Measurements from ENCODE around the gene P4HA3.

The P4HA3 gene

DNA sequence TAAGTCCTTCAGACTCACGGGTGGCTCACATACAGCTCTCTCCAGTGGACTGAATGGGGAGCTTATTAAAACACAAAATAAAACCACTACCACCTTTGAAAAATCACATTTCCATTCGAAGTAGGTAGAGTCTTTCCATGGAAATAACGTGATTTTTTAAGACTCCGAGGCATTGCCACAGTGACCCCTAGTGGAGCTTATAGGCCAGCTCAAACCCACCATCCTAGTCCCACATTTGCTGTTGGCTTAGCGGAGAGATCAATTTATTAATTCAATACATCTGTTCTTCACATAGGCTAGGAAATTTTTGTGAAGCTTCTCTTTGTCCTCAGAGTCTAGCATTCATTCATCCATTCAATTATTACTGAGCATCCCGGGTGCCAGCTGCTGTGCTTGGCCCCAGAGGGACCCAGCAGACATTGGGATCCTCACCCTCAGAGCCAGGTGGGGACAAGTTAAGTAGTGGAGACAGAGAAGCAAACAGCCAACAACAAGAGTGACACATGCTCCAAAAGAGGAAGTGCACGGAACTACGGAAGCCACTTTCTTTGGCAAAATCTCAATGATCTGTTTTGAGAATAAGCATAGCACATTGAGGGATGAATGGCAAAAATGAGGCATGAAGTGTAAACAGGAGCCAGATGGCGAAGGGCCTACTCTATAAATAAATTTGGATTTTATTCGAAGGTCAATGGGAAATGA lies 10.2 kb upstream of the P4HA3 start:
- Mint-ChIP-seq H3K4me1 (peaks cover 21% of the 10 kb centered on the region), H3K27ac (no peak overlapping the region), H3K27me3 (ENCODE audit: low read depth) (peaks cover 4% of the 10 kb centered on the region), H3K4me3 (no peak overlapping the region), H3K9me3 (peaks cover 12% of the 10 kb centered on the region), H3K36me3 (ENCODE audit: low read depth) (no peaks in the 10 kb centered on the region)
- TF ChIP-seq, protein P1, sequence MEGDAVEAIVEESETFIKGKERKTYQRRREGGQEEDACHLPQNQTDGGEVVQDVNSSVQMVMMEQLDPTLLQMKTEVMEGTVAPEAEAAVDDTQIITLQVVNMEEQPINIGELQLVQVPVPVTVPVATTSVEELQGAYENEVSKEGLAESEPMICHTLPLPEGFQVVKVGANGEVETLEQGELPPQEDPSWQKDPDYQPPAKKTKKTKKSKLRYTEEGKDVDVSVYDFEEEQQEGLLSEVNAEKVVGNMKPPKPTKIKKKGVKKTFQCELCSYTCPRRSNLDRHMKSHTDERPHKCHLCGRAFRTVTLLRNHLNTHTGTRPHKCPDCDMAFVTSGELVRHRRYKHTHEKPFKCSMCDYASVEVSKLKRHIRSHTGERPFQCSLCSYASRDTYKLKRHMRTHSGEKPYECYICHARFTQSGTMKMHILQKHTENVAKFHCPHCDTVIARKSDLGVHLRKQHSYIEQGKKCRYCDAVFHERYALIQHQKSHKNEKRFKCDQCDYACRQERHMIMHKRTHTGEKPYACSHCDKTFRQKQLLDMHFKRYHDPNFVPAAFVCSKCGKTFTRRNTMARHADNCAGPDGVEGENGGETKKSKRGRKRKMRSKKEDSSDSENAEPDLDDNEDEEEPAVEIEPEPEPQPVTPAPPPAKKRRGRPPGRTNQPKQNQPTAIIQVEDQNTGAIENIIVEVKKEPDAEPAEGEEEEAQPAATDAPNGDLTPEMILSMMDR (IDR thresholded peaks at IDR 0.05; ENCODE audit: unreplicated experiment in 3 of 3), result peak; percentile 30 to 43 (median 34)

- Mint-ChIP-seq H3K36me3 (ENCODE audit: low read depth) (no peaks in the 10 kb centered on the region), H3K9me3 (peaks cover 14% of the 10 kb centered on the region), H3K4me1 (peaks cover 10% of the 10 kb centered on the region), H3K27ac (no peak overlapping the region), H3K27me3 (ENCODE audit: low read depth) (peaks cover 4% of the 10 kb centered on the region), H3K4me3 (no peak overlapping the region)
- TF ChIP-seq, protein P1 (IDR thresholded peaks at IDR 0.05; ENCODE audit: unreplicated experiment in 3 of 3), result no peak
Measured at GRCh38 chr11:74320538-74320937, 9.1 kb upstream of the P4HA3 start.

- Mint-ChIP-seq H3K27me3 (ENCODE audit: low read depth) (peaks cover 4% of the 10 kb centered on the region), H3K4me1 (peaks cover 6% of the 10 kb centered on the region), H3K9me3 (peaks cover 17% of the 10 kb centered on the region), H3K4me3 (no peak overlapping the region), H3K36me3 (ENCODE audit: low read depth) (no peaks in the 10 kb centered on the region), H3K27ac (no peak overlapping the region)
- TF ChIP-seq, protein P1 (IDR thresholded peaks at IDR 0.05; ENCODE audit: unreplicated experiment in 3 of 3), result no peak
Measured at GRCh38 chr11:74319139-74319816, 7.8 kb upstream of the P4HA3 start.

DNA sequence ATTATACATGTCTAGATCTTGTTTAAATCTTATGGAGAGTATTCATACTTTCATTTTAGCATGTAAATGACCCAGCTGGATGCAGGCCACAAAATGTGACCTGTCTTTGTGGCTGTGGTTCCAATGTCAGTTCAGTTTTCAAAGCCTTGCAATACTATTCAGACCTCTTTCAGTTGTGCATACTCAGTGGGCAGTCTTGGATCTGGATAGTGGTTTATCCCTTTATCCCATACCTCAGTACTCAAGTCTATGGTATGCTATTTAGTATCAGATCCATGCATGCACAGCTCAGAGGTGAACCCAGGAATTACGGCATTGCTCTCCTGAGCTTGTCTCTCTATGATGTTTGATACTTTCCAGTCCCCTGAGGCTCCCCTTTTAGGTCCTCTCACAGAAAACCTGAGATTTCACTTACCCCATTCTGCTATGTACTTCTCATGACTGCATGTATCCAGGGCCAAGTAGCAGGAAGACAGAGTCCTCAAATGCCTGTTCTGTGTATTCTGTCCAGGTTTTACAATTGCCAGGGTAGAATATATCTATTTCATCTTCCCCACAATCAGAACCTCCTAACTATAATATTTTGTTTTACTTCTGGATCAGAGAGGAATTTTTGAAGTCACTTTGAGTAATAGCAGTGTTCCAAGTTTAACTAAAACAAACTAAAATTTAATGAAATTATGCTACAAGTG lies 6.9 kb upstream of the P4HA3 start:
- H3K4me1 Mint-ChIP-seq, result peaks cover 6% of the 10 kb centered on the region

DNA sequence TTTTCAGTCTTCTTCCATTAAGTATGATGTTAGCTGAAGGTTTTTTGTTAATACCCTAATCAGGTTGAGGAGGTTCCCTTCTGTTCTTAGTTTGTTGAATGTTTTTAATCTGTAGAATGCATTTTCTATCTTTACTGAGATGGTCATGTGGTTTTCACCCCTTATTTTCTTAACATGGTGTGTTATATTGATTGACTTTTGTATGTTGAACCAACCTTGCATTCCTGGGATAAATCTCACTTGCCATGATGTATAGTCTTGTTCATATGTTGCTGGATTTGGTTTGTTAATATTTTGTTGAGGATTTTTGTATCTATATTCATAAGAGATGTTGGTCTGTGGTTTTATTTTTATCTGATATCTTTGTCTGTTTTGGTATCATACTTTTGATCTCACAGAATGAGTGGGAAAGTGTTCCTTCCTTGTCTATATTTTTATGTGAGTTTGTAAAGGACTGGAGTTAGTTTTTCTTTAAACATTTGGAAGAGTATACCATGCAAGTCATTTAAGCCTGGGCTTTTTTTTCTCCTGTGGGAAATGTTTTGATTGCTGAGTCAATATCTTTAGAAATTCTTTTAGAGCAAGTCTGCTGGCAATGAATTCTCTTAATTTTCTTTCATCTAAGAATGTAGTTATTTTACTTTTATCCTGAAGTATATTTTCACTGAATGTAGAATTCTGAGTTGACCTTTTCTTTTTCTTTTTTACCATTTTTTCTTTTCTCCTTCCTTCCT lies 5.5 kb upstream of the P4HA3 start:
- no peak overlapping the region for H3K27ac Mint-ChIP-seq
- TF ChIP-seq, protein P1 (IDR thresholded peaks at IDR 0.05; ENCODE audit: unreplicated experiment in 3 of 3), result no peak
- H3K4me3 Mint-ChIP-seq, result no peak overlapping the region
- peaks cover 17% of the 10 kb centered on the region for H3K27me3 Mint-ChIP-seq (ENCODE audit: low read depth)
- H3K9me3 Mint-ChIP-seq, result peaks cover 20% of the 10 kb centered on the region
- no peaks in the 10 kb centered on the region for H3K36me3 Mint-ChIP-seq (ENCODE audit: low read depth)
- H3K4me1 Mint-ChIP-seq, result peaks cover 3% of the 10 kb centered on the region

More for the DNA sequence above, 6.9 kb upstream of the P4HA3 start:
- TF ChIP-seq, protein P1 (IDR thresholded peaks at IDR 0.05; ENCODE audit: unreplicated experiment in 3 of 3), result no peak
- Mint-ChIP-seq H3K4me3 (no peak overlapping the region), H3K36me3 (ENCODE audit: low read depth) (no peaks in the 10 kb centered on the region), H3K9me3 (peaks cover 17% of the 10 kb centered on the region), H3K27ac (no peak overlapping the region), H3K27me3 (ENCODE audit: low read depth) (peaks cover 7% of the 10 kb centered on the region)
